ENCODE measurements around the gene ABHD4. TPM values are rescaled to one million over a fixed set of nuclear protein-coding genes. Genes with fewer than 3 reads are reported as not detected.

Gene ABHD4
- total and polyA plus RNA-seq, 2 donors (not counting 1 experiment from before 2014, with no cell fraction given): 10.5 to 22.7 TPM

- H3K79me2 ChIP-seq (ENCODE audit: control insufficient read depth, insufficient read depth, low read length): peaks cover 18% of the 10 kb centered on the region
- intact Hi-C loops (cut with micrococcal nuclease): loop anchor here (5.0 kb wide), 1 partner anchor 256 kb away; no protein-coding TSS in a partner anchor
- Mint-ChIP-seq H3K27me3 (peaks cover 3% of the 10 kb centered on the region), H3K9me3 (ENCODE audit: insufficient read depth) (no peaks in the 10 kb centered on the region), H3K27ac (peak overlapping the region; percentile 15), H3K4me1 (peaks cover 28% of the 10 kb centered on the region), H3K4me3 (peak overlapping the region; percentile 41)
- H3K9me3 ChIP-seq (ENCODE audit: control extremely low read depth in 1 of 3, control insufficient read depth in 2 of 3, insufficient read depth in 1 of 3, low read length in 2 of 3): no peaks in the 10 kb centered on the region
- no peaks in the 10 kb centered on the region for H4K20me1 ChIP-seq (ENCODE audit: control insufficient read depth, insufficient read depth, low read length, poor library complexity, severe bottlenecking)
- no peak overlapping the region for H3K9ac ChIP-seq (ENCODE audit: low read length)
- peaks cover 0 to 3% of the 10 kb centered on the region in 2 experiments for H3K36me3 ChIP-seq (replicated peaks in 1 of 2; ENCODE audit: control extremely low read depth in 1 of 2, control insufficient read depth in 1 of 2, extremely low read depth in 1 of 2, insufficient read depth in 2 of 2, low read length in 1 of 2)
- H3K4me3 ChIP-seq (ENCODE audit: control extremely low read depth in 1 of 5, extremely low read depth in 1 of 5, insufficient read depth in 1 of 5, low read depth in 2 of 5, low read length in 4 of 5): no peak overlapping the region
- ATAC-seq (ENCODE audit: low read depth): no peak
- H3K27ac ChIP-seq (ENCODE audit: low read length in 2 of 2): no peak overlapping the region
- POLR2A ChIA-PET: no interaction called here
- DNase-seq: no peak
- no peak overlapping the region for H3K4me2 ChIP-seq (replicated peaks; ENCODE audit: low read depth, low read length, poor library complexity, severe bottlenecking)
- no peak overlapping the region for H2AFZ ChIP-seq (ENCODE audit: insufficient read depth, low read depth, low read length, poor library complexity, severe bottlenecking)
- 90% methylated on average over 3 of the region's 3 CpGs for WGBS (ENCODE audit: insufficient coverage)
- H3K4me1 ChIP-seq (ENCODE audit: control insufficient read depth in 2 of 2, insufficient read depth in 2 of 2, low read length in 2 of 2): peaks cover 15 to 22% of the 10 kb centered on the region in 2 donors
- H3K27me3 ChIP-seq (replicated peaks in 1 of 4; ENCODE audit: control extremely low read depth in 1 of 4, control insufficient read depth in 3 of 4, insufficient read depth in 4 of 4, low read length in 3 of 4): no peaks in the 10 kb centered on the region
- CTCF ChIA-PET: interaction anchor here (1.4 to 5.3 kb wide), 4 partner anchors 26 to 227 kb away, joined by 3 to 28 read pairs (median 6); no protein-coding TSS in a partner anchor
- TF ChIP-seq CTCF (IDR thresholded peaks at IDR 0.05) (no peak), EZH2 (IDR thresholded peaks at IDR 0.05; ENCODE audit: borderline replicate concordance, insufficient read depth, low read depth, low read length, poor library complexity, severe bottlenecking) (no peak)
Measured at GRCh38 chr14:22596354-22596879, 1.7 kb upstream of the ABHD4 start.

GRCh38 chr14:22597265-22597664, 835 bp upstream of the ABHD4 start:
- H4K20me1 ChIP-seq (ENCODE audit: control insufficient read depth, insufficient read depth, low read length, poor library complexity, severe bottlenecking): no peaks in the 10 kb centered on the region
- TF ChIP-seq EZH2 (IDR thresholded peaks at IDR 0.05; ENCODE audit: borderline replicate concordance, insufficient read depth, low read depth, low read length, poor library complexity, severe bottlenecking) (no peak), CTCF (IDR thresholded peaks at IDR 0.05) (no peak)
- DNase-seq: no peak
- ATAC-seq (ENCODE audit: low read depth): no peak
- CTCF ChIA-PET: interaction anchor here (0.5 to 5.3 kb wide), 10 partner anchors 8 to 285 kb away, joined by 3 to 28 read pairs (median 4); partner anchors contain the start of genes DAD1 and REM2
- H3K9ac ChIP-seq (ENCODE audit: low read length): peak overlapping the region; percentile 92
- intact Hi-C loops (cut with micrococcal nuclease): loop anchor here (5.0 kb wide), 1 partner anchor 255 kb away; no protein-coding TSS in a partner anchor
- H3K4me1 Mint-ChIP-seq: peaks cover 28% of the 10 kb centered on the region
- peak overlapping the region; percentile 83 for H3K4me2 ChIP-seq (replicated peaks; ENCODE audit: low read depth, low read length, poor library complexity, severe bottlenecking)
- no peaks in the 10 kb centered on the region for H3K9me3 ChIP-seq (ENCODE audit: control extremely low read depth in 1 of 3, control insufficient read depth in 2 of 3, insufficient read depth in 1 of 3, low read length in 2 of 3)
- no peak overlapping the region for H3K27ac ChIP-seq (ENCODE audit: low read length in 2 of 2)
- 92% methylated on average over 6 of the region's 6 CpGs for WGBS (ENCODE audit: insufficient coverage)
- POLR2A ChIA-PET: no interaction called here
- H3K27ac Mint-ChIP-seq: no peak overlapping the region
- H3K4me3 Mint-ChIP-seq: peak overlapping the region; percentile 98
- H2AFZ ChIP-seq (ENCODE audit: insufficient read depth, low read depth, low read length, poor library complexity, severe bottlenecking): peak overlapping the region; percentile 94
- peaks cover 15 to 22% of the 10 kb centered on the region in 2 donors for H3K4me1 ChIP-seq (ENCODE audit: control insufficient read depth in 2 of 2, insufficient read depth in 2 of 2, low read length in 2 of 2)
- no peaks in the 10 kb centered on the region for H3K9me3 Mint-ChIP-seq (ENCODE audit: insufficient read depth)
- H3K4me3 ChIP-seq (ENCODE audit: control extremely low read depth in 1 of 5, extremely low read depth in 1 of 5, insufficient read depth in 1 of 5, low read depth in 2 of 5, low read length in 4 of 5): peak overlapping the region in 3 of 5 experiments; percentile 92 to 97 (median 93)
- peaks cover 0 to 11% of the 10 kb centered on the region in 2 experiments for H3K36me3 ChIP-seq (replicated peaks in 1 of 2; ENCODE audit: control extremely low read depth in 1 of 2, control insufficient read depth in 1 of 2, extremely low read depth in 1 of 2, insufficient read depth in 2 of 2, low read length in 1 of 2)
- peaks cover 3% of the 10 kb centered on the region for H3K27me3 Mint-ChIP-seq
- peaks cover 18% of the 10 kb centered on the region for H3K79me2 ChIP-seq (ENCODE audit: control insufficient read depth, insufficient read depth, low read length)
- H3K27me3 ChIP-seq (replicated peaks in 1 of 4; ENCODE audit: control extremely low read depth in 1 of 4, control insufficient read depth in 3 of 4, insufficient read depth in 4 of 4, low read length in 3 of 4): no peaks in the 10 kb centered on the region

Measured in B cell (primary cell).